ENCODE results near the gene BCL11B. TPM values are rescaled to one million over a fixed set of nuclear protein-coding genes. Genes with fewer than 3 reads are reported as not detected.

The BCL11B gene
- total RNA-seq, 1 donor from 2014 or later: 2.3 TPM

- Mint-ChIP-seq H3K4me3 (ENCODE audit: low read depth) (no peak overlapping the region), H3K27me3 (peaks cover 98% of the 10 kb centered on the region), H3K9me3 (ENCODE audit: low read depth) (no peaks in the 10 kb centered on the region), H3K4me1 (ENCODE audit: low read depth) (peaks cover 21% of the 10 kb centered on the region), H3K27ac (no peak overlapping the region), H3K36me3 (ENCODE audit: insufficient read depth) (no peaks in the 10 kb centered on the region)
- no peak for DNase-seq (ENCODE audit: low spot score, unreplicated experiment)
- no peak for TF ChIP-seq CTCF (IDR thresholded peaks at IDR 0.05; ENCODE audit: unreplicated experiment)
Observed at GRCh38 chr14:99263564-99264330, 8.2 kb downstream of the BCL11B start.

- peaks cover 99% of the 10 kb centered on the region for H3K27me3 Mint-ChIP-seq
- H3K27ac Mint-ChIP-seq: no peak overlapping the region
- no peak overlapping the region for H3K4me3 Mint-ChIP-seq (ENCODE audit: low read depth)
Observed at GRCh38 chr14:99262977-99263448, 9.0 kb downstream of the BCL11B start.

DNA sequence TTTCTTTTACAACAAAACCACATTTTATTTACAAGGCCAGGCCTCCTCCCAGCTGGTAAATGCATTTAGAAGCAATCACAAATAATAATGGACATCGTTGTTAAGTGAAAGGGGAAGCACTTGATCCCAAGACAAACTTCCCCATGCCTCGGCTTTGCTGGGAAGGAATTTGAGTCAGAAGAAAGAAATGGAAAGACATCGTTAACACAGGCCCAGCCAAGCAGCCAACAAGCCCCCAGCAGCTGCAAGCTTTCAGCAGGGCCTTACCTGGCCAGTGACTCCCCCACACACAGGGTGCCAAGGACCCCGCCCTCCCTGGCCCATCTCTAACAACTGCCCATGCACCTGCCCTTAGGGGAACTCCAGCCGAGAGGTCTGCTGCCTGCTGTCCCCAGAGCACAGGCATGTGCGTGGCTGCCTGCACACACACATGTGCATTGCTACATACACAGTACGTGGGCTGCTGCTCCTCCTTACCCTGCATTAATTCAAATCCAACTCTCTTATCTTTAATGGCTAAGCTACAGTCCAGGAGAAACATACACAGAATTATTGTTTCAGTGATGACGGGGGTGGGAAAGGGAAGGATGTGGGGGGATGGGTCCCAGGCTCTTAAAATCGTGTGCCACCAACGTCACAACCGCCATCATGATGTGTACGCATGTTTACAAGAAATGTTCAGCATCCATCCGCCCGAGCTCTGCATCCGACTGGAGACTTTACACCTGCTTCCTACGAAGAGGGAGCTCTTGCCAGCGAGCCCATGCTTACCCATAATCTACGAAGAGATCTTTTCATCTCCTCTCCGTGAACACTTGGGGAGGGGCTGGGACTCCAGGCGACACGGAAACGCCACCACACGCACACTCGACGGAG, 9.8 kb downstream of the BCL11B start:
- no peak overlapping the region for H3K4me3 Mint-ChIP-seq (ENCODE audit: low read depth)

More at GRCh38 chr14:99262977-99263448, 9.0 kb downstream of the BCL11B start:
- DNase-seq (ENCODE audit: low spot score, unreplicated experiment): no peak
- peaks cover 17% of the 10 kb centered on the region for H3K4me1 Mint-ChIP-seq (ENCODE audit: low read depth)
- no peaks in the 10 kb centered on the region for H3K36me3 Mint-ChIP-seq (ENCODE audit: insufficient read depth)
- H3K9me3 Mint-ChIP-seq (ENCODE audit: low read depth): no peaks in the 10 kb centered on the region
- no peak for TF ChIP-seq CTCF (IDR thresholded peaks at IDR 0.05; ENCODE audit: unreplicated experiment)

DNA sequence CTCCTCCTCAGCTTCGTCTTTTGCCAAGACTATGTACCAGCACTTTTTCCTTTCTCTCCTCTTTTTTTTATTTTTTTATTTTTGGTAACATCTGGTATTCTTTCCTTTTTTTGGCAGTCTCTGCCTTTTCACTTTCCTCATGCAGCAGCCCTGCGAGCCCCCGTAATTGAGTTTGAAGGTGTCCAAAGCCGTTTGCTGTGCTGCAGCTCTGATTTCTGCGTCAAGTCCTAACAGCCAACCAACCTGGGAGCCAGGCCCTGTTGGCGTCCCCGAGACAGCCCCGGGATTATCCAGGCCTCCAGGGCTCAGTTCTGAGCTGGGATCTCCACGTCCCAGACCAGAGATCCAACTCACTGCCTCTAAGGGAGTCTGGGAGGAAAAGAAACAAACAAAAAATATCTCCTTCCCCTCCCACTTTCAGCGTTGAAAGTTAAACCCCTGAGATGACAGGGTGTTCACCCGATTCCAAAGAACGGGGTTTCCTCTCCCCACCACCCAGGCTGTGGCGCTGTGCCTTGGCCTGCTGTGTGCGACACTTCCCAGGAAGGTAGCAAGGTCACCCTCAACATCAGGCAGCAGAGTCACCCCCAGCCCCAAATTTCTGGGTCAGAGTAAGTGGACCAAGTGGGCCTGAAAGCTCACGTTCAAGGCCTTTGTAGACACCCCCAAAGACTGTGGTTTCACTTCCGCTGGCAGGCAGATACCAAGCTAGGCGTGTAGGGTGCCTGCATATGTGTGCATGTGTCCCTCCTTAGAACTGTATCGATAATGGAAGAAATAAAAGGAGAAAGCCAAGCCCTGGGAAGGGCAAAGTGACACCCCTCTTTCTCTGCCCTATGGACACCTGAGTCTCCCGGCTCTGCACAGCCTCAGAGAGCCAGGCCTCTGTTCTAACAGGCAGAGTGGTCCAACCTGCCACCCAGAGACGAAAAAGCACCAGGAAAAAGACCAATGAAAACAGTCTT, 11.1 kb downstream of the BCL11B start:
- DNase-seq (ENCODE audit: low spot score, unreplicated experiment): no peak
- Mint-ChIP-seq H3K27ac (no peak overlapping the region), H3K36me3 (ENCODE audit: insufficient read depth) (no peaks in the 10 kb centered on the region), H3K4me1 (ENCODE audit: low read depth) (peaks cover 7% of the 10 kb centered on the region), H3K27me3 (peaks cover 90% of the 10 kb centered on the region), H3K9me3 (ENCODE audit: low read depth) (no peaks in the 10 kb centered on the region), H3K4me3 (ENCODE audit: low read depth) (no peak overlapping the region)
- no peak for TF ChIP-seq CTCF (IDR thresholded peaks at IDR 0.05; ENCODE audit: unreplicated experiment)

More for the DNA sequence above, 9.8 kb downstream of the BCL11B start:
- no peak for DNase-seq (ENCODE audit: low spot score, unreplicated experiment)
- Mint-ChIP-seq H3K4me1 (ENCODE audit: low read depth) (peaks cover 13% of the 10 kb centered on the region), H3K9me3 (ENCODE audit: low read depth) (no peaks in the 10 kb centered on the region), H3K27me3 (peaks cover 97% of the 10 kb centered on the region), H3K36me3 (ENCODE audit: insufficient read depth) (no peaks in the 10 kb centered on the region), H3K27ac (no peak overlapping the region)
- TF ChIP-seq CTCF (IDR thresholded peaks at IDR 0.05; ENCODE audit: unreplicated experiment): no peak
